Fibroblast of mammary gland (primary cell): ENCODE results near the gene BOK.
A peak's percentile ranks its signal among the peaks of the same experiment; 100 is the strongest.

Source experiments
- DNase-seq: peaks from one replicate; pipeline ENCODE4 v3.0.0-alpha.2; 2010; ENCODE audit warnings: low read depth
- H3K4me3 ChIP-seq: 2 replicates; pipeline ENCODE4 v1.5.1; 2011; ENCODE audit warnings: low read depth, mild to moderate bottlenecking, low read length, moderate library complexity; ENCODE audit not compliant: control insufficient read depth
- TF ChIP-seq, protein P1 (sequence below): conservative IDR thresholded peaks from 2 replicates; pipeline ENCODE4 v1.5.1; 2011; ENCODE audit warnings: low read depth, low read length, inconsistent platforms; ENCODE audit not compliant: control insufficient read depth, insufficient read depth

The BOK gene

DNA sequence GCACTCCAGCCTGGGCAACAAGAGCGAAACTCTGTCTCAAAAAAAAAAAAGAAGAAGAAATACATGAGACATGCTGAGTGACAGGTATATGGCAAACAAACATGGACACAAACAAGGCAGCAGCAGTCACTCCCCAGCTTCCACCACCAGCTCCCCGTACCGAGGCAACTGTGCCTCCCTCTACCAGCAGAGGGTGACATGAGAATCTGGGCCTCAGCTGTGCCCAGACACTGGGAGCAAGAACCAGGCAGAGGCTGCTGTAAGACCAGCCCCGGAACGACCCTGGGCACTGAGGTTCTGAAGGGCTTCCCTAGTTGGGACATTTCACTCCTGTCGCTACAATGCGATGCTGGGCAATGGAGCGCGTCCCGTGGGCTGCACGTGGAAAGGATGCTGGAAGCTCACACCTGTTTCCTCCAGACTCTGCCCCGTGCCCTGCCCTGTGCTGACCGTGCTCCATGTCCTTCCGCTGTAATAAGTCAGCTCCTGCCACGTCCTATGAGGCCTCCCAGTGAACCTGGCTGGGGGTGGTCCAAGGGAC lies 37.1 kb downstream of the BOK start:
- no peak for DNase-seq
- no peak overlapping the region for H3K4me3 ChIP-seq
- TF ChIP-seq, protein P1, sequence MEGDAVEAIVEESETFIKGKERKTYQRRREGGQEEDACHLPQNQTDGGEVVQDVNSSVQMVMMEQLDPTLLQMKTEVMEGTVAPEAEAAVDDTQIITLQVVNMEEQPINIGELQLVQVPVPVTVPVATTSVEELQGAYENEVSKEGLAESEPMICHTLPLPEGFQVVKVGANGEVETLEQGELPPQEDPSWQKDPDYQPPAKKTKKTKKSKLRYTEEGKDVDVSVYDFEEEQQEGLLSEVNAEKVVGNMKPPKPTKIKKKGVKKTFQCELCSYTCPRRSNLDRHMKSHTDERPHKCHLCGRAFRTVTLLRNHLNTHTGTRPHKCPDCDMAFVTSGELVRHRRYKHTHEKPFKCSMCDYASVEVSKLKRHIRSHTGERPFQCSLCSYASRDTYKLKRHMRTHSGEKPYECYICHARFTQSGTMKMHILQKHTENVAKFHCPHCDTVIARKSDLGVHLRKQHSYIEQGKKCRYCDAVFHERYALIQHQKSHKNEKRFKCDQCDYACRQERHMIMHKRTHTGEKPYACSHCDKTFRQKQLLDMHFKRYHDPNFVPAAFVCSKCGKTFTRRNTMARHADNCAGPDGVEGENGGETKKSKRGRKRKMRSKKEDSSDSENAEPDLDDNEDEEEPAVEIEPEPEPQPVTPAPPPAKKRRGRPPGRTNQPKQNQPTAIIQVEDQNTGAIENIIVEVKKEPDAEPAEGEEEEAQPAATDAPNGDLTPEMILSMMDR = peak; percentile 18

DNA sequence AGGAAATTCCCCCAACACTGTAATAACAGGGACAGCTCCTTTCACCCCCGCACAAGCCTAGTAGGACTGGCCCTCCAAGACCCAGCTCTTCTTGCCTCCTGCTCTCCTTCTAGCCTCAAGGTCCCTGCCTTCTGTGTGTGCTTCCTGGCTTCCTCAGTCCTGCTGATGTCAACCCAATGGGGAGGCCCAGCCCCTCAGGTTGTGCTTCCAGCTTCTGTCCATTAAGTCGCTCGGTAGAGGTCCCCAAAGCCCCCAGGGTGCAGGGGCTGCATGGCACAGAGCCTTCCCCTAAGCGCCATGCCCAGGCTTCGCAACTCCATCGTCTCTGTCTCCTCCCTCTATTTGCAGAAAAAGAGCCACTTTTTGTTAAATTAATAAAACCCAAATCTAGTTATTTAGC lies 39.0 kb downstream of the BOK start:
- H3K4me3 ChIP-seq = no peak overlapping the region
- DNase-seq = no peak
- TF ChIP-seq, protein P1 = no peak

DNA sequence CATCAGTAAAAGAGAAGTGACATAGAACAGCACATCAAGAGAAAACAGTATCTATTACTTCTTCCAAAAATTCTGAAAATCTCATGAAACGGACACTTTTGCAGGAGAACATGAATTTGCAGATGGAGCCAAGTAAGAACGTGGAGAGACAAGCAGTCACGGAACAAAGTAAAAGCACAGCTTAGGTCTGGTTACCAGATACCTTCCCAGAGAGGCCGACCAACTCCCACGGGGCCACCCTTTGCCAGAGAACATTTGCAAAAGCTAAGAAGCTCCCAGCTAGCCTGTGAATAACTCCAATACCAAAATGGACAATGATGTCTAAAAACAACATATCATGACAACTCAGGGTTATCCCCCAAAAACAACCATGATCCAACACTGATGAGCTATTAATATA lies 39.5 kb downstream of the BOK start:
- DNase-seq = peak; percentile 49

DNA sequence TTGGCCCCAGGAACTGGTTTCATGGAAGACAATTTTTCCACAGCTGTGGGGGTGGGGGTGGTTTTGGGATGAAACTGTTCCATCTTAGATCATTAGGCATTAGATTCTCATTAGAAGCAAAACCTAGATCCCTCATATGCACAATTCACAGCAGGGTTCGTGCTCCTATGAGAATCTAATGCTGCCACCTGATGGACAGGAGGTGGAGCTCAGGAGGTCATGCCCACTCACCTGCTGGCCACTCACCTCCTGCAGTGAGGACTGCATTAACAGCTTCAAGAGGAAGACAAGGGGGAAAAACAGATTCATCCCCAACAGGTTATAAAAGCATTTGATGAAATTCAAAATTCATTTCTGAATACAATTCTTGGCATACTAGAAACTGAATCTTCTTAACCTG lies 39.9 kb downstream of the BOK start:
- TF ChIP-seq, protein P1 = no peak
- H3K4me3 ChIP-seq = no peak overlapping the region
- no peak for DNase-seq

More for the DNA sequence above, 39.5 kb downstream of the BOK start:
- TF ChIP-seq, protein P1 = no peak
- no peak overlapping the region for H3K4me3 ChIP-seq

DNA sequence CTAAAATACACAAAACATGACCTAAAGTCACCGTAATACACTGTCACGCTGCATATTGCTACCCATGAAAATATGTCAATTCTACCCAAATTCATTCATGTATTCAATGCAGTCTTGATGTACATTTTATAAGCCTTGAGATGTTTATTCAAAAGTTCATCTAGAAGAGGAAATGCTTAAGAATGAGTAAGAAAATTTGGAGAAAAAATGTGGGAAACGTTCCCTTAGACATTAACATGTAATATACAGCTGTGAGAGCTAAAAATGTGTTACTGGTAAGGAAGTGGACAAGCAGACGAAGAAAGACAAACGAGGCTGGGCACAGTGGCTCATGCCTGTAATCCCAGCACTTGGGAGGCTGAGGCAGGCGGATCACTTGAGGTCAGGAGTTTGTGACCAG lies 41.1 kb downstream of the BOK start:
- H3K4me3 ChIP-seq = no peak overlapping the region
- no peak for DNase-seq

DNA sequence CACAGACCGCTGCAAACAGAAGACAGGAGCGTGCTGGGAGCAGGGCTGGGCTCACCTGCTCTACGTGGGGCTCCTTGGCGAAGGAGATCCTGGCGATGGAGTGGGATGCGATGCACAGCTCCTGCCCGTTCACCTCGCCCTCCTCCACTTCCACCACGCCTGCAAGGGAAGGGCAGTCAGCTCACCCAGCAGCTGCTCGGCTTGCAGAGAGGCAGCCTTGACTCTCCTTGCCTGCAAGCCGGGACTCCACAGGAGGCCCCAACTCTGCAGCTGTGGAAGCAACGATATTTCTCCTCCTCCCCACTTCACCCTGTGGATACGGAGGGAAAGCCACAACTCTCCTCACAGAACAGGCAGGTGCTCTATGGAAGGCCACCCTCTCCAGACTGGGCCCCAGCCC lies 43.3 kb downstream of the BOK start:
- no peak overlapping the region for H3K4me3 ChIP-seq
- TF ChIP-seq, protein P1 = no peak
- DNase-seq = no peak

More for the DNA sequence above, 41.1 kb downstream of the BOK start:
- TF ChIP-seq, protein P1 = no peak

DNA sequence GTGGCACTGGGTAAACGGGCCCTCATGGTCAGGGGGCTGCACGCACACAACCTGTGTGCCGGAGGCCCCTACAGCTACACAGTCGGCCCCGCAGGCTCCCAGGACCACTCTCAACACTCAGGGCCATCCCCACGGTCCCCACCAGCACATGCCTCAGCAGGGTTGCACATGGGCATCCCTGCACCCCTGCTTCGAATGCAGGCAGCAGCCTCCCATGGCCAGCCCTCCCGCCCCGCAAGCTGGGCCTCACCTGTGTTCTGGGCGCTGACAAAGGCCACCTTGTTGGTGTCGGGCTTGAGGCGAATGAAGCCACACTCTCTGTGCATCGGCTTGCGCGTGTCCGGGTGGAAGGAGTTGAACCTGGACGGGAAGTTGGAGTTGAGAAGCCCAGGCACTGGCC lies 44.2 kb downstream of the BOK start:
- DNase-seq = no peak
- H3K4me3 ChIP-seq = no peak overlapping the region
- TF ChIP-seq, protein P1 = no peak
